ENCODE data around the gene SLC1A1.

- TF ChIP-seq POLR2AphosphoS5 (IDR thresholded peaks at IDR 0.05; ENCODE audit: low read depth, low read length): no peak
- no peak for TF ChIP-seq POLR2A (IDR thresholded peaks at IDR 0.05; ENCODE audit: low read depth, low read length)
- no peak for TF ChIP-seq TAF1 (IDR thresholded peaks at IDR 0.05; ENCODE audit: borderline replicate concordance, low read depth, low read length)
Measured at GRCh38 chr9:4503103-4503502, 12.8 kb downstream of the SLC1A1 start.
